K562 (cell line): ENCODE data around the gene CTIF. TPM values are rescaled to one million over a fixed set of nuclear protein-coding genes. Genes with fewer than 3 reads are reported as not detected.

ENCODE experiments used
- CAMTA2 ChIP-seq: fragments of 250-450 bp; sonication (Bioruptor Pico); conservative IDR thresholded peaks from 2 replicates; pipeline ENCODE4 v1.5.1; 2022
- REST ChIP-seq, 2 experiments: fragments of 450-650 bp; formaldehyde crosslinking in 1 of 2; IDR thresholded peaks; 2 replicates each; pipeline versions ENCODE4 v1.4.0 to v1.6.1; 2014 to 2020; ENCODE audit warnings: mild to moderate bottlenecking in 2 of 2, borderline replicate concordance in 1 of 2, low read depth in 1 of 2
- polyA plus RNA-seq, 8 experiments: library from polyadenylated mRNA; depleted of rRNA in 4 of 8; stranded (reverse) in 5 of 8; unstranded in 3 of 8; fragments of >200 nt; fragmentation: Nextera tagmentation in 2 of 8; fragmentation: Illumina TruSeq in 1 of 8; extraction: Ambion mirVana in 2 of 8; extraction: Trizol in 1 of 8; gene quantifications; 2 replicates each; pipeline versions ENCODE4 v1.2.1 to v1.2.3, GENCODE V29; 2011 to 2014; ENCODE audit warnings: inconsistent platforms in 1 of 8, missing spikeins in 1 of 8
- total RNA-seq, 7 experiments: library from RNA; depleted of rRNA in 6 of 7; stranded (reverse); fragments of >200 nt in 6 of 7; fragmentation: Illumina TruSeq in 2 of 7; extraction: Trizol in 2 of 7; gene quantifications; 2 replicates each; pipeline versions ENCODE4 v1.2.1 to v1.2.3, GENCODE V29; 2011 to 2021; ENCODE audit warnings: low replicate concordance in 1 of 7

CTIF gene
- total and polyA plus RNA-seq, 9 of the 15 experiments (the other 6 are each of a cell fraction or from before 2014, with no cell fraction given) = 0.17 to 11.5 (median 2.2) TPM

- no peak for TF ChIP-seq REST (IDR thresholded peaks at IDR 0.05; ENCODE audit: borderline replicate concordance)
- TF ChIP-seq REST (CRISPR knock-in tag; IDR thresholded peaks at IDR 0.05; ENCODE audit: low read depth) = no peak
- TF ChIP-seq CAMTA2 = no peak
Measured at GRCh38 chr18:48889981-48890762, 351.3 kb downstream of the CTIF start (continued).
